Caco-2 (cell line): ENCODE data around the gene LDLRAD4. TPM values are rescaled to one million over a fixed set of nuclear protein-coding genes. Genes with fewer than 3 reads are reported as not detected.

Source experiments
- BruUV-seq: library from RNA; stranded (reverse); fragments of 400-500 nt; replicated peaks from 2 replicates; lab custom pipeline; 2021; lab: Mats Ljungman, UMichigan
- CTCF ChIA-PET: fragments of 300-600 bp; sonication (Branson Sonifier 250); formaldehyde crosslinking; loops from one replicate; lab custom pipeline; 2022; ENCODE audit warnings: antibody characterized with exemption; lab: Charles Lee
- POLR2A ChIA-PET: fragments of 300-600 bp; sonication (Branson Sonifier 250); formaldehyde crosslinking; loops from one replicate; lab custom pipeline; 2022; ENCODE audit warnings: antibody characterized with exemption; lab: Charles Lee
- DNase-seq, 2 experiments: peaks; one replicate each; pipeline versions ENCODE4 v3.0.0 to v3.0.0-alpha.2; 2020 to 2022
- H3K27me3 ChIP-seq: replicated peaks from 2 replicates; pipeline ENCODE4 v1.6.0; 2011; ENCODE audit warnings: low read length; ENCODE audit not compliant: control insufficient read depth, insufficient read depth
- H3K36me3 ChIP-seq: 2 replicates; pipeline ENCODE4 v1.5.1; 2011; ENCODE audit warnings: low read length; ENCODE audit not compliant: control insufficient read depth, insufficient read depth
- H3K4me1 ChIP-seq: fragments of 250-450 bp; sonication (Bioruptor Pico); 2 replicates; pipeline ENCODE4 v1.5.1; 2020; ENCODE audit warnings: mild to moderate bottlenecking
- H3K4me3 ChIP-seq: 2 replicates; pipeline ENCODE4 v1.5.1; 2011; ENCODE audit warnings: low read depth, mild to moderate bottlenecking, control low read depth, low read length
- H3K9me3 ChIP-seq: fragments of 250-450 bp; sonication (Bioruptor Pico); 2 replicates; pipeline ENCODE4 v1.5.1; 2020; ENCODE audit warnings: mild to moderate bottlenecking, moderate library complexity
- H3K27ac Mint-ChIP-seq: one replicate; pipeline ENCODE4 v1.8.0; 2022; ENCODE audit warnings: mixed read lengths; ENCODE audit not compliant: unreplicated experiment
- H3K27me3 Mint-ChIP-seq: one replicate; pipeline ENCODE4 v1.8.0; 2022; ENCODE audit warnings: mixed read lengths; ENCODE audit not compliant: insufficient read depth, unreplicated experiment
- H3K36me3 Mint-ChIP-seq: one replicate; pipeline ENCODE4 v1.8.0; 2022; ENCODE audit warnings: mild to moderate bottlenecking, mixed read lengths; ENCODE audit not compliant: insufficient read depth, unreplicated experiment
- H3K4me1 Mint-ChIP-seq: one replicate; pipeline ENCODE4 v1.8.0; 2022; ENCODE audit warnings: low read depth, mixed read lengths; ENCODE audit not compliant: unreplicated experiment
- H3K4me3 Mint-ChIP-seq: one replicate; pipeline ENCODE4 v1.8.0; 2022; ENCODE audit warnings: mild to moderate bottlenecking, moderate library complexity, mixed read lengths; ENCODE audit not compliant: unreplicated experiment
- H3K9me3 Mint-ChIP-seq: one replicate; pipeline ENCODE4 v1.8.0; 2022; ENCODE audit warnings: mixed read lengths; ENCODE audit not compliant: unreplicated experiment
- CTCF ChIP-seq, 2 experiments: fragments of 200-600 bp in 1 of 2; IDR thresholded peaks; 1 replicate in 1 of 2; 2 replicates in 1 of 2; pipeline versions ENCODE4 v1.5.1 to v1.8.0; 2011 to 2022; ENCODE audit warnings: antibody characterized with exemption in 1 of 2, control low read depth in 1 of 2, inconsistent platforms in 1 of 2, low read depth in 1 of 2, low read length in 1 of 2, mild to moderate bottlenecking in 1 of 2, moderate library complexity in 1 of 2; ENCODE audit not compliant: insufficient read depth in 1 of 2, severe bottlenecking in 1 of 2, unreplicated experiment in 1 of 2
- intact Hi-C: fragments of 100-400 bp; cut with micrococcal nuclease; formaldehyde crosslinking; loops from one replicate; pipeline ENCODE4 v1.10.0; 2022; ENCODE audit not compliant: unreplicated experiment
- total RNA-seq: library from RNA; stranded (reverse); gene quantifications from 2 replicates; pipeline ENCODE4 v1.2.3, GENCODE V29; 2022

Gene LDLRAD4
- total RNA-seq, 1 experiment from 2014 or later = 1.2 TPM

DNA sequence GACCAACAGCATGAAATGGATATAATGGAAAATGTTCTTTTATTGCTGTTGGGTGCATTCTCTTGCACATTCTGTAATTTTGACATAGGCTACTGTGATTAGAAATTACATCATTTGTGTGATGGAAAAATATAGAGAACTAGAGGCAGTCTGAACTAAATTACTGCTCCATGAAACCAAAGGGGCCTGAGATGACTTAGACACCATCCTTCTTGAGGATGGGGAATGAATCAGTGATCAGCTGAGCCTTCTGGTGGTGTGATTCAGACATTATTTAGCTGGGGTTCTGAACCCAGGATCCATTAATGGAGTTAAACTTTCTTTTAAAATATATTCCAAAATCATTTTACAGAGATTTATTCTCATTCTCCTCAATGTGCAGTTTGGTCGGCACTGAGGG, 135.8 kb downstream of the LDLRAD4 start:
- ChIA-PET CTCF (no interaction called here), POLR2A (no interaction called here)
- no peak overlapping the region for H3K4me3 Mint-ChIP-seq
- Histone ChIP-seq H3K27me3 (no peaks in the 10 kb centered on the region; the same call in 1 of the 2 replicates), H3K4me1 (no peaks in the 10 kb centered on the region), H3K4me3 (no peak overlapping the region), H3K36me3 (no peaks in the 10 kb centered on the region), H3K9me3 (no peaks in the 10 kb centered on the region)
- no peak for DNase-seq
- no peak for TF ChIP-seq CTCF (IDR thresholded peaks at IDR 0.05; ENCODE audit: insufficient read depth in 1 of 2, low read depth in 1 of 2, low read length in 1 of 2, severe bottlenecking in 1 of 2, unreplicated experiment in 1 of 2)
- H3K27ac Mint-ChIP-seq = no peak overlapping the region
- H3K36me3 Mint-ChIP-seq = no peaks in the 10 kb centered on the region
- no TSS peak for BruUV-seq
- intact Hi-C loops = no loop called here
- no peaks in the 10 kb centered on the region for H3K27me3 Mint-ChIP-seq
- H3K4me1 Mint-ChIP-seq = no peaks in the 10 kb centered on the region
- H3K9me3 Mint-ChIP-seq = peaks cover 2% of the 10 kb centered on the region

- no peak overlapping the region for H3K4me3 Mint-ChIP-seq
- ChIA-PET CTCF (no interaction called here), POLR2A (no interaction called here)
- H3K4me1 Mint-ChIP-seq = no peaks in the 10 kb centered on the region
- no peaks in the 10 kb centered on the region for H3K9me3 ChIP-seq
- no peaks in the 10 kb centered on the region; the same call in 1 of the 2 replicates for H3K27me3 ChIP-seq
- intact Hi-C loops = no loop called here
- no peaks in the 10 kb centered on the region for H3K4me1 ChIP-seq
- H3K27ac Mint-ChIP-seq = no peak overlapping the region
- no peaks in the 10 kb centered on the region for H3K36me3 ChIP-seq
- TF ChIP-seq CTCF (IDR thresholded peaks at IDR 0.05; ENCODE audit: insufficient read depth in 1 of 2, low read depth in 1 of 2, low read length in 1 of 2, severe bottlenecking in 1 of 2, unreplicated experiment in 1 of 2) = no peak
- BruUV-seq = no TSS peak
- no peak overlapping the region for H3K4me3 ChIP-seq
- DNase-seq = no peak
- no peaks in the 10 kb centered on the region for H3K9me3 Mint-ChIP-seq
- no peaks in the 10 kb centered on the region for H3K36me3 Mint-ChIP-seq
- H3K27me3 Mint-ChIP-seq = no peaks in the 10 kb centered on the region
Measured at GRCh38 chr18:13356032-13356431, 137.5 kb downstream of the LDLRAD4 start.

DNA sequence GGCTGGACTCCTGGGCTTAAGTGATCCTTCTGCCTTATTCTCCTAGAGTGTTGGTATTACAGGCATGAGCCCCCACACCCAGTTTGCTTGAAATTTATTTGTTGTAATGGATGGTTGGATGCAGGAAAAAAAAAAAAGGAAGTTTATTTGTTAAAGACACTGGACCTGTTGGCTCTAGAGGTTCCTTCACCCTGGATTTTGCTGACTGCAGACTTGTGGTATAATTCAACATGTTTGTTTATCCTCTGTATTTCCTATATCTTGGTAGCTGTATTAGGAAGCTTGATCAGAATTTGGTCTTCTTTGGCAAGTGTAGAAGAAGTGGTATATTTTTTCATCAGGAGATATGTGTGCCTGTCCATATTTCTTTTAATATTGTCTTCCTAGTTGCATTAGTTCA, 138.7 kb downstream of the LDLRAD4 start:
- Mint-ChIP-seq H3K27me3 (peaks cover 6% of the 10 kb centered on the region), H3K9me3 (no peaks in the 10 kb centered on the region), H3K4me3 (no peak overlapping the region), H3K27ac (no peak overlapping the region), H3K4me1 (no peaks in the 10 kb centered on the region), H3K36me3 (no peaks in the 10 kb centered on the region)
- H3K9me3 ChIP-seq = no peaks in the 10 kb centered on the region
- no peak overlapping the region for H3K4me3 ChIP-seq
- BruUV-seq = no TSS peak
- ChIA-PET POLR2A (no interaction called here), CTCF (no interaction called here)
- intact Hi-C loops = no loop called here
- H3K4me1 ChIP-seq = no peaks in the 10 kb centered on the region
- H3K27me3 ChIP-seq = no peaks in the 10 kb centered on the region; the same call in 1 of the 2 replicates
- TF ChIP-seq CTCF (IDR thresholded peaks at IDR 0.05; ENCODE audit: insufficient read depth in 1 of 2, low read depth in 1 of 2, low read length in 1 of 2, severe bottlenecking in 1 of 2, unreplicated experiment in 1 of 2) = no peak
- H3K36me3 ChIP-seq = no peaks in the 10 kb centered on the region
- no peak for DNase-seq
